GM18519 (cell line): ENCODE data around the gene FAF2.
"Not testable (repeated sequence)": the region's sequence is repeated elsewhere in the genome, so short reads cannot be mapped to it uniquely, and the experiment has no call there.

Experiments
- ATAC-seq: cut with Tn5 transposase; IDR thresholded peaks from one replicate; pipeline ENCODE4 v1.9.1; 2021; ENCODE audit warnings: mild to moderate bottlenecking, moderate library complexity; ENCODE audit not compliant: unreplicated experiment, low FRiP score

FAF2 gene

DNA sequence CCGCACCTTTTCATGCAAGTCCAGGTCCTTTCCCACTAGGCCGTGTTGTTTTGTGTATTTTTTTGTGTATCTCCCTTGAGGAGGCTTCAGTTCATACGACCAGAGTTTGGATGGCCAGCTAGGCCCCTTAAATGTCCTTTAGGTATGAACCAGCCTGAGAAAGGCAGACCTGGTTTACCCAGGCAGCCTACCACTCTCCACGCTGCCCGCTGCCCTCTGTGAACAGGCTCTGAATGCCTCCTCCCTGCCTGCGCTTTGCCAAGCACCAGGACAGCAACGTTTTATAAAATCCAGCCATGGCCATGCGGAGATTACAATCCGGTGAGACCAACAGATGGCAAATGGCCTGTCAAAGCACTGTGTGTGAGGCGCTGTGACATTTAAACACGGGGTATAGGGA is 31.2 kb upstream of the FAF2 start:
- no peak for ATAC-seq

DNA sequence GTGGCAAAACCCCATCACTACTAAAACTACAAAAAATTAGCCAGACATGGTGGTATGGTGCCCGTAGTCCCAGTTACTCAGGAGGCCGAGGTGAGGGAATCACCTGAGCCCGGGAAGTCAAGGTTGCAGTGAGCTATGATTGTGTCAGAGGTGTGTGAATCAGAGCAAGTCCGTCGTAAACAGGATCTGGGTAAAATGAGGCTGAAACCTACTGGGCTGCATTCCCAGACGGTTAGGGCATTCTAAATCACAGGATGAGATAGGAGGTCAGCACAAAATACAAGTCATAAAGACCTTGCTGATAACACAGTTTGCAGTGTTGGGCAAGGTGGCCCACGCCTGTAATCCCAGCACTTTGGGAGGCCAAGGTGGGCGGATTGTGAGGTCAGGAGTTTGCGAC is 29.9 kb upstream of the FAF2 start:
- no peak for ATAC-seq

DNA sequence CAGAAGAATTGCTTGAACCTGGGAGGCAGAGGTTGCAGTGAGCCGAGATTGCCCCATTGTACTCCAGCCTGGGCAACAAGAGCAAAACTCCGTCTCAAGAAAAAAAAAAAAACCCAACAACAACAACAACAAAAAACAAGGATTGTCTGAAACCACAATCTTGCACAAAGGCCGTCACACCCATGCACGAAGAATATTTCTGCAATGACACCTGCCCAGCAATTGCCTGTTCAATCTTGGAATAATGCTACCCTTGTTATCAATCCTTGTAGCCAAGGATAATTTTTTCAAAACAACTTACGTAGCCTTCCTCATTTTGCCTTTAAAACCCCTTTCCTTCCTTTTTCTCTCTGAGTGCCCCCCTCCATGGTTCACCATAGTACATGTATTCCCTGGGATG is 28.1 kb upstream of the FAF2 start:
- no peak for ATAC-seq

DNA sequence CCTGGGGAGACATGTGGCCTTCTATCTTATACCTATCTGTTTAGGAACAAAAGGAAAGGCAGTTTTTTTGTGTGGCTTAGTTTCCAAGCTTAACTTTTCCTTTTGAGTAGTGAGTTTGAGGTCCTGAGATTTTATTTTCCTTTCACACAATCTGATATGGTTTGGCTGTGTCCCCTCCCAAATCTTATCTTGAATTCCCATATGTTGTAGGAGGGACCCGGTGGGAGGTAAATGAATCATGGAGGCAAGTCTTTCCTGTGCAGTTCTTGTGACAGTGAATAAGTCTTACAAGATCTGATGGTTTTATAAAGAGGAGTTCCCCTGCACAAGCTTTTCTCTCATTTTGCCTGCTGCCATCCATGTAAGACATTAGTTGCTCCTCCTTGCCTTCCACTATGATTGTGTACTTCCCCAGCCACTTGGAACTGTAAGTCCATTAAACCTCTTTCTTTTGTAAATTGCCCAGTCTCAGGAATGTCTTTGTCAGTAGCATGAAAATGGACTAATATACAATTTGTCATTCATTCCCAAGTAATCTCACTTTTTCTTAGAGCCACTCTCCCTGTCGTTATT is 27.1 kb upstream of the FAF2 start:
- no peak for ATAC-seq

DNA sequence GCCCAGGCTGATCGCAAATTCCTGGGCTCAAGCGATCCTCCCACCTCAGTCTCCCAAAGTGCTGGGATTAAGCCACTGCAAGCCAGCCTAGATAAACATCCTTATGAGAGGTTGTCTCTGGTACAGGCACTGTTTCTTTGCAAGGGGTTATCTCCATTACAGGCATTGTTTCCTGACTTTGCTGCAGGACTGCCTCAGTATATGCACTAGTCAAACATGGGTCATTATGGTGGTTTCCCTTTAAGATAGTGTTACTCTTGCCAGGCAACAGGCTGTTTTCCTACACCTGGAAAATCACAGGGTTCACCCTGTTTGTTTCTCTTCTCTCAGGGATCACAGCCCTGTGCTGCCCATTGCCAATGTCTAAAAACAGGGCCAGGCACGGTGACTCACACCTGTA is 24.0 kb upstream of the FAF2 start:
- no peak for ATAC-seq

DNA sequence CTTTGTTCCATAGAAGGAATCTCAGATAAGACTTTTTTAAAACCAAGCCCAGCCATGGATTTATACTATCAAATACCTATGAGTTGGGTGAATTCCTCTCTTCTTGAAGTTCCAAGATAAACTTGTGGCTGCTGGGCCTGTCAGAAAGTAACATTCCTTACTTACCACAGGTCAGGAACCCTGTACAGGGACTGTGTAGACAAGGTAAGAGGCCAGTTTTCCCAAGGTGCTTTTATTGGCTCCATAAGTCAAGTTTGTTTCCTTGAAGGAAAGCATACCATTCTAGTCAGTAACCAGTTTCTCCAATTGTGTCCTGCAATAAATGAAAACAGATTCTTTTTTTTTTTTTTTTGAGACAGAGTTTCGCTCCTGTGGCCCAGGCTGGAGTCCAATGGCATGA is 23.0 kb upstream of the FAF2 start:
- no peak for ATAC-seq

DNA sequence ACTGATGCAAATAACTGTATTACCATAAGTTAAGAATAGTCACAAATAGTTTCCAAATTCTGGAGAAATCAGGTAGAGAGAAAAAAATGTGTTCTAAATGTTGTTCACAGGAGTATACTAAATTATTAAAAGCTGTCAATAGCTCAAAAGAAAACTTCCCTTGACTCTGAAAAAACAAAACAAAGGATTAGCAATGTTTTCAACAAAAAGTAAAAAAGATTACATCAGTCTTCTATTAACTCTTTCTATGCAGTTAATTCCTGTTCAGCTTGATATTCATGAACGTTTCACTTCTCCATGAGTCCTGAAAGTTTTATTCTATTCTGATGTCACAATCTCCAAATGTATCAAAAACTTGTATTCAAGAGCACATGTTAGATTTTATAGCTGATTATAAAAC is 22.4 kb upstream of the FAF2 start:
- no peak for ATAC-seq

DNA sequence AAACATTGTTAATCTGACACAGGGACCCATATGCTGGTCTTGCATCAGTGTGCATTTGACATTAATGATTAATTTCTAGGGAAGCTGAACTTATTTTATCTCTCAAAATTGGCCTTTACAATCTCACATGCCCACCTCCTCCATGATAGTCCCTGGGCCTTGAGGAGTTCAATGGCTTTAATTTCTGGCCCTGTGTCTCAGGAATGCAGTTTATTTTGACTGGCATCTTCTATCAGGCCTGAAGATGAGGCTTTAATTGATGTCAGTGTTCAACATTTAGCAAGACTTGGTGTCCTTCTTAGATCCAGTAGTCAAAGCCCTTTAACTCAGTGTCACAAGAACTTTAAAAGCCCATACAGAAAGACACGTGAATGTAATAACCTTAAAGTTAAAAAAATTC is 21.3 kb upstream of the FAF2 start:
- ATAC-seq = no peak

DNA sequence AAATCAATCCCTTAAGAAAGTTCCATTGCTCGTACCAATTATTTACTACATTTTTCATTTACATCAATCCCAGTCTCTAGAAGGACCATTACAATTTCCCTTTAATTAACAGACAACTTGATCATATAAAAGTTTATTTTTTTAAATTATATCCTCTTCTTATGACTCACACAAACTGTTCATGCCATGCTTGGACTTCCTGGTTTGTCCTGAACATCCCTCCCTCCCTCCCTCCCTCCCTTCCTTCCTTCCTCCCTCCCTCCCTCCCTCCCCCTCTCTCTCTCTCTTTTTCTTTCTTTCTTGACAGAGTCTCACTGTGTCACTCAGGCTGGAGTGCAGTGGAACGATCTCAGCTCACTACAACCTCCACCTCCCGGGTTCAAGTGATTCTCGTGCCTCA is 20.2 kb upstream of the FAF2 start:
- ATAC-seq = no peak

DNA sequence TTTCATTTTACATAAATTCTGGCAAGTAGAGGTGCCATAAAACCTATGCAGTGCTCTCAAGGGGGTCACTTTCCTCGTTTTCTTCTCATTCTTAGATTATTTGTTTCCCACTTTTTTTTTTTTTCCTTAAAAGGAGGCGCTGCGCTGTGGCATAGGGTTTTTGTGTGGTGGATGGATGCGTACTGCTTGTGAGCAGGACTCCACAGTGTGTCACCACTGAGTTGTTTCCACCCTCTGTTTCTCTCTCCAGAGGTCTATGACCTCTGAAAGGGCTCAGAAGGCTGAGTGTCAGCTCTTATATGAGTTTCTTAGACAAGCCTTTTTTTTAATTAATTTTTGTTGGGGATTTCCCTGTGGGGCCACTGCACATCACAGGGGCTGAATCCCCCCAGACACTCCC is 18.2 kb upstream of the FAF2 start:
- no peak for ATAC-seq

DNA sequence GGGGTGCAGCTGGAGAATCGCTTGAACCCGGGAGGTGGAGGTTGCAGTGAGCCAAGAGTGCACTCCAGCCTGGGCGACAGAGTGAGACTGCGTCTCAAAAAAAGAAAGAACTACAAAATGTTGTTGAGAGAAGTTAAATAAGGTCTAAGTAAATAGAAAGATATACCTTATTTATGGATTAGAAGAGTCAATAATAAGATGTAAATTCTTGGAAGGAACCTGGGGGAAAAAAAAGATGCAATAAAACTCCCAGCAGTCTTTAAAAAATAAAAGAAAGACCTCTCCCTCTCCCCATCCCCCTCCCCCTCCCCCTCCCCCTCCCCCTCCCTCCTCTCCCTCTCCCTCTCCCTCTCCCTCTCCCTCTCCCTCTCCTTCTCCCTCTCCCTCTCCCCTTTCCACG is 15.5 kb upstream of the FAF2 start:
- ATAC-seq = no peak

DNA sequence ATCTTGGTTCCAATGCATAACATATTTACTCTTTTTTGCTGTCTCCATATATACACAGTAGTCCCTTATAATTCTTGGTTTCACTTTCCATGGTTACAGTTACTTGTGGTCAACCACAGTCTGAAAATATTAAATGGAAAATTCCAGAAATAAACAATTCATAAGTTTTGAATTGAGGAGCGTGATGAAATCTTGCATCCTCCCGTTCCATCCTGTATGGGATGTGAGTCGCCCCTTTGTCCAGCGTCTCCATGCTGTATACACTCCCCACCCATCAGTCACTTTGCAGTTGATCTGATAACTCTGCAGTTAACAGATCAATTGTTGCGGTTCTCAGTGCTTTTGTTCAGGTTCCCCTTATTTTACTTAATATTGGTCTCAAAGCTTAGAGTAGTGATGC is 11.5 kb upstream of the FAF2 start:
- no peak for ATAC-seq

DNA sequence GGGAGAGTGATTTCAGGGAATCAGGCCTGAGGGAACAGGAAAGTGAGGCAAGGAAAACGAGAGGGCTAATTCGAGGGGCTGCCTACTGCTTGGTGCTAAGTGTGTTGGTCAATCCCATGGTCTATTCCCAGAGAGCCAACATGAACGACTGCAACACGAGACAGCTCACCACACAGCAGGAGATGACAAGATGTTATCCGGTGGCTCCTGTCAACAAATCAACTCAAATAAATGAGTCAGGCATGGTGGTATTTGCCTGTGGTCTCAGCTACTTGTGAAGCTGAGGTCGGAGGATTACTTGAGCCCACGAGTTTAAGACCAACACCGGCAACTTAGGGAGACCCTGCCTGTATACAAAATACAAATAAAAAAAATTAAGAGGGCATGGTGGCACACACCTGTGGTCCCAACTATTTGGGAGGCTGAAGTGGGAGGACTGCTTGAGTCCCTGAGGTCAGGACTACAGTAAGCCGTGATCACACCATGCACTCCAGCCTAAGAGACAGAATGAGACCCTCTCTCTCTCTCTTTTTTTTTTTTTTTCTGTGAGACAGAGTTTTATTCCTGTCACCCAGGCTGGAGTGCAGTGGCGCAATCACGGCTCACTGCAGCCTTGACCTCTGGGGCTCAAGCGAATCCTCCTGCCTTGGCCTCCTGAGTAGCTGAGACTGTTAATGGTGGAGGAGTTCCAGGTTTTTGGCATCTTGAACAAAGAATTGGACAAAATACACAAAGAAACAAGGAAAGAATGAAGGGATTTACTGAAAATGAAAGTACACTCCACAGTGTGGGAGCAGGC is 9.0 kb upstream of the FAF2 start:
- no peak for ATAC-seq

DNA sequence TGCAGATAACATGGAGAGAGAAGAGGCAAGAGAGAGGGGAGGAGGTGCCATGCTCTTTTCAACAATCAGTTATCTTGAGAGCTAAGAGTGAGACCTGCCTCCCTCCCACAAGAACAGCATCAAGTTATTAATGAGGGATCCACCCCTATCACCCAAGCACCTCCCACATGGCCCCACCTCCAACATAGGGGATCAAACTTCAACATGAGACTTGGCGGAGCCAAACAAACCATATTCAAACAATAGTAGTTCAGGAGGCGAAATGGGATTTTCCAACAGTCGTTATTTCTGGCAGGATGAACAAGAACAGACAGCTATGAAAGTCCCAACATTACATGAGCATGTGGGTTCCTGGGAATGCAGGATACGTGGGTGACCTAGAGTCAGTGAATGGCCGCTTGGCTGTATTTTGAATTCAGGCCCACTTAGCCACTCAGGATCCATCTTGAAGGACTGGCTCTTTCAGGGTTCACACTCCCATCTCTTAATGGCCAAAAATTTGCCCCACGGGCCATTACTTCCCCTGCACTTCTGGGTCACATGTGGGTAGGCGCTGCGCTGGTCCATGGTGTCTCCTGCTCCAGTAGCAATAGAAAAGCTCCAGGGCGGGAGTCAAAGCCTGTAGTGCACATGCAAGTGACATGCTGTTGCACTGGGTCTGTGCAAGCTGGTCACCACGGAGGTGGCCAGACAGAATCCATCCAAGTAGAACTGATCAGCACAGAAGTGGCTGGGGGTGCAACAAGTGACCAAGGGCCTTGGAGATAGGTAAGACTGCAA is 7.1 kb upstream of the FAF2 start:
- no peak for ATAC-seq

DNA sequence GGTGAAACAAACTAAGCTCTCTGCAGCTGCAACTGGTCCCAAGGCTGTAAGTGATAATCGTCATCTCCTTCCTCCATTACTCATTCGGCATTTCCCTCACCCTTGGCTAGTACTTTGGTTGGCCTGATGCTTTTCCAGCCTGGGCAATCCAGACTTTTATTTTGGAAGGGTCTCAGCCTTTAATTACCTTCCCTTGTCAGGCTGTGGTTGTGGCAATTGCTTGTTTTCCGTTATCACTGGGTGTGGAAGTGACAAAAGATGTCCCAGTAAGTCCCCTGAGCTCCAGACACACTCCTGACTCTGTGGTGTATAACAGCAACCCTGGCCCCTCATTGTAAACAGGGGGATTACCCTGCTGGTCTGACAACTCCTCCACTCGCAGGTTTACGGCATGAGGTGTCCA is 6.3 kb upstream of the FAF2 start:
- ATAC-seq = no peak

DNA sequence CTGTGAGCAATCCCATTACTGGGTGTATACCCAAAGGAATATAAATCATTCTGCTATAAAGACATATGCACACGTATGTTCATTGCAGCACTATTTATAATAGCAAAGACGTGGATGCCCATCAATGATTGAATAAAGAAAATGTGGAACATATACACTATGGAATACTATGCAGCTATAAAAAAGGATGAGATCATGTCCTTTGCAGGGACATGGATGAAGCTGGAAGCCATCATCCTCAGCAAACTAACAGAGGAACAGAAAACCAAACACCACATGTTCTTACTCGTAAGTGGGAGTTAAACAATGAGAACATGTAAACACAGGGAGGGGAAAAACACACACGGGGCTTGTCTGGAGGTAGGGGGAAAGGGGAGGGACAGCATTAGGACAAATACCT is 5.3 kb upstream of the FAF2 start:
- not testable (repeated sequence) for ATAC-seq

DNA sequence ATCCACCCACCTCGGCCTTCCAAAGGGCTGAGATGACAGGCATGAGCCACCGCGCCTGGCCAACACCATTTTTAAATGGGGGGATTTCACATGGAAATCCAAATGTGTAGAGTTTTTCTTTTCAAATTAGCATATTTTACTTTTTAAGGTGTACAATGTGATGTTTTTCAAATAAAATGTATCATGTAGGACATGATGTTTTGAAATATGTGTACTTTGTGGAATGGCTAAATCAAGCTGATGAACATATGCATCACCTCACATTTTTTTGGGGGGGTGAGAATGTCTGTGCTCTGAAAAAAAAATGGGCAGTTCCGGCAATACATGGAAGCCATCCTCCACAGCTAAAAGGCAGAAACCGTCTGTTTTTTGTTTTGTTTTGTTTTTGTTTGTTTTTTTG is 3.4 kb upstream of the FAF2 start:
- ATAC-seq = no peak

DNA sequence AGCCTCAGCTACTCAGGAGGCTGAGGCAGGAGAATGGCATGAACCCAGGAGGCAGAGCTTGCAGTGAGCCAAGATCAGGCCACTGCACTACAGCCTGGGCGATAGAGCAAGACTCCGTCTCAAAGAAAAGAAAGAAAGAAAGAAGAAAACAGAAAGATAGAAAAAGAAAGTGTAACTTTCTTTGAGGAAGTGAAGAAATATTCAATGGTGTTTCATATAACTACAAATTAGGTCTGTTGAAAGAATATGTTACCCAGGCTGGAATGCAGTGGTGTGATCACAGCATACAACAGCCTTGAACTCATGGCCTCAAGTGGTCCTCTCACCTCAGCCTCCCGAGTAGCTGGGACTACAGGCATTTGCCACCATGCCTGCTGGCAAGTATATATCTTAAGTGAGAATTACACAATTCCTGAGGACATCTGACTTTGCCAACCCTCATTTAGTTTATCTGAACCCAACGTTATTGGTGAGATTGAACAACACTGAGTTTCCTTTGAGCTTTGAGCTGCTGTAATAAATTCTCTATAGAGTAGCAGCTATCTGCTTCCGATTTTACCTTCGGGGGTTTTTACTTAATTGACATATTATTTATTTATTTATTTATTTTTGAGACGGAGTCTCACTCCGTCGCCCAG is 2.0 kb upstream of the FAF2 start:
- ATAC-seq = no peak

DNA sequence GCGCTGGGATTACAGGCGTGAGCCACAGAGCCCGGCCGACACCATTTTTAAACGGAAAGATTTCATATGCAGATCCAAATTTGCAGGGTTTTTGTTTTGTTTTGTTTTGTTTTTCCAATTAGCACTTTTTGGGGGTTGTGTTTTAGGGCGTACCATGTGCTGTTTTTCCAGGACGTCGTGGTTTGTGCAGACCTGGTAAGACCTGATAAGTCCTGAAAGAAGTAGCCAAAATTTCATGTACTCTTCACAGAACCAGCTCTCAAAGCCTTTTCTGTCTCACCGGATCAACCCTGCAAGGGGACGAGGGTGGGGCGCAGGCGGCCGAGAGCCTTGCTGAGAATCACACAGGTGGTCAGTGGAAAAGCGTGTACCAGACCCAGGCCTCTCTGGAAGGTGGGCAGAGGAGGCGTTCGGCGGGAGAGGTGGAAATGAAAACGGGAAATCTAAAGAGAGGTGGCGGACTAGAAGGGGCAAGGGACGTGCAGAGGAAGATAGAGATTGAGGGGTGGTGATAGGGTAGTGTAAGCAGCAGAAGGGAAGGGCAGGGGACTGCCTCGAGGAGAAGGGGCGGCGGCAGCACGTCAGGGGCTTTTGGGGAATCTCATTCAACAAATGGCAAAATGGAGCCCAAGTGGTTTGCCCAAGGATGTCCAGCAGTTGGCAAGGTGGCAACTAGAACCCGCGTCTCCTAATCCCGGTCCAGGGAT is 1.1 kb upstream of the FAF2 start:
- ATAC-seq = no peak

DNA sequence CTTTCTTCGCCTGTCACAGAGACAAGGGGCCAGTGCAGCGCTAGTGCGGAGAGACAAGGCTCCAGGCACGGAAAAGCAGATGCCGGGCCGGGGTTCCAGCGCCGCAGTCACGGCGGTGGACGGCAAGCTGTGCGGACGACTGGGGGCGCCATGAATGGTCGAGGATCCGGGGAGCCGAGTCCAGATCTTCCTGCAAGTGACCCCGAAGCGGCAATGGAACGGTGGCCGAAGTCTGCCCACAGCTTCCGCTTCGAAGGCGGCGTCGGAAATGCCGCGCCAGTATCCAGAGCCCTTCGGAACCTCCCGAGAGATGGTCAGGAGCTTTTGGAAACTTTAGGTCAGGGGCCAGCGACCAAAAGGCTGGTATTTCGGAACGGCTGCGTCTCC is 601 bp upstream of the FAF2 start:
- peak; percentile 4 for ATAC-seq

DNA sequence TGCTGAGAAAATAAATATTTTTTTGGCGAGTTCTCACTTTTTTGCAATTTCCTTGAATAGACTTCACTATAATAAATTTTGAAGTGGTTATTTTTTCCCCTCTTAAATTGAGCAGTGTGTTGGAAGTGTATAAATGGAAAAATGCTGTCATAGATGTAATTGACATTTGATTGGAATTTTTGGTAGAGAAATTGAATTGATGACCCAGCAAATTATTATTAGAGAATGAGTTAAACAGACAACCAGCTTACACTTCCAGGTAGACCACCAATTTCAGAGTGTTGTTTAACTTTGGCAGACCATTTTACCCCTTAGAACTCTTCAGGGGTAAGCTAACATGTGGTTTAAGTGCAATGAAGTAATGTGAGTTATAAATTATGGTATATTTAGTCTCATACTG is 1.9 kb downstream of the FAF2 start:
- ATAC-seq = no peak
